GM23338 (cell line): Measurements from ENCODE around the gene KCNMA1. TPM values are rescaled to one million over a fixed set of nuclear protein-coding genes. Genes with fewer than 3 reads are reported as not detected.
A peak's percentile ranks its signal among the peaks of the same experiment; 100 is the strongest.

Experiments used
- ATAC-seq: fragments of 200-7000 bp; cut with Tn5 transposase; 3 replicates; pipeline ENCODE4 v1.9.1; 2020
- DNase-seq: peaks from one replicate; pipeline ENCODE4 v3.0.0-alpha.2; 2015; ENCODE audit warnings: low spot score
- H2AFZ ChIP-seq: fragments of 200-600 bp; sonication (generic); 2 replicates; pipeline ENCODE4 v1.8.0; 2016; ENCODE audit warnings: antibody characterized with exemption, mild to moderate bottlenecking, moderate library complexity
- H3F3A ChIP-seq: fragments of 200-600 bp; sonication (generic); replicated peaks from 2 replicates; pipeline ENCODE4 v1.8.0; 2017; ENCODE audit warnings: antibody characterized with exemption, mixed run types, low read depth
- H3K27ac ChIP-seq: fragments of 200-600 bp; sonication (generic); 2 replicates; pipeline ENCODE4 v1.6.1; 2016; ENCODE audit warnings: low read depth
- H3K27me3 ChIP-seq: fragments of 200-600 bp; sonication (generic); 2 replicates; pipeline ENCODE4 v1.8.0; 2016; ENCODE audit warnings: mild to moderate bottlenecking, mixed run types, moderate library complexity; ENCODE audit not compliant: insufficient read depth
- H3K36me3 ChIP-seq: fragments of 200-600 bp; sonication (generic); 2 replicates; pipeline ENCODE4 v1.8.0; 2016; ENCODE audit warnings: mild to moderate bottlenecking; ENCODE audit not compliant: insufficient read depth
- H3K4me1 ChIP-seq: fragments of 200-600 bp; sonication (generic); 2 replicates; pipeline ENCODE4 v1.8.0; 2016; ENCODE audit warnings: mild to moderate bottlenecking, moderate library complexity; ENCODE audit not compliant: insufficient read depth
- H3K4me2 ChIP-seq: fragments of 200-600 bp; sonication (generic); 2 replicates; pipeline ENCODE4 v1.7.1; 2017; ENCODE audit warnings: mixed run types
- H3K4me3 ChIP-seq: fragments of 200-600 bp; sonication (generic); 2 replicates; pipeline ENCODE4 v1.6.1; 2016; ENCODE audit warnings: mixed run types
- H3K79me2 ChIP-seq: fragments of 200-600 bp; sonication (generic); replicated peaks from 2 replicates; pipeline ENCODE4 v1.8.0; 2017; ENCODE audit warnings: mild to moderate bottlenecking; ENCODE audit not compliant: insufficient read depth
- H3K9me2 ChIP-seq: fragments of 200-600 bp; sonication (generic); 2 replicates; pipeline ENCODE4 v1.8.0; 2017; ENCODE audit not compliant: insufficient read depth
- H4K20me1 ChIP-seq: fragments of 200-600 bp; sonication (generic); replicated peaks from 2 replicates; pipeline ENCODE4 v1.8.0; 2017; ENCODE audit warnings: mild to moderate bottlenecking; ENCODE audit not compliant: insufficient read depth
- H3K27ac Mint-ChIP-seq: 2 replicates; pipeline ENCODE4 v1.8.0; 2020; ENCODE audit warnings: inconsistent platforms, mild to moderate bottlenecking, moderate library complexity, mixed read lengths
- H3K27me3 Mint-ChIP-seq: 3 replicates; pipeline ENCODE4 v1.8.0; 2022; ENCODE audit warnings: low read depth, mild to moderate bottlenecking, moderate library complexity, mixed read lengths, inconsistent platforms; ENCODE audit not compliant: insufficient read depth, poor library complexity
- H3K36me3 Mint-ChIP-seq: 3 replicates; pipeline ENCODE4 v1.8.0; 2021; ENCODE audit warnings: low read depth, mild to moderate bottlenecking, inconsistent platforms, moderate library complexity, mixed read lengths
- H3K4me1 Mint-ChIP-seq: 3 replicates; pipeline ENCODE4 v1.8.0; 2020; ENCODE audit warnings: mild to moderate bottlenecking, inconsistent platforms, mixed read lengths
- H3K4me3 Mint-ChIP-seq: 3 replicates; pipeline ENCODE4 v1.8.0; 2021; ENCODE audit warnings: moderate library complexity, mild to moderate bottlenecking, inconsistent platforms, mixed read lengths
- H3K9me3 Mint-ChIP-seq: 3 replicates; pipeline ENCODE4 v1.8.0; 2020; ENCODE audit warnings: moderate library complexity, mild to moderate bottlenecking, inconsistent platforms, mixed read lengths
- EZH2 ChIP-seq: fragments of 200-600 bp; sonication (generic); IDR thresholded peaks from one replicate; pipeline ENCODE4 v1.8.0; 2017; ENCODE audit warnings: antibody characterized with exemption, mild to moderate bottlenecking, low read depth; ENCODE audit not compliant: unreplicated experiment
- NANOG ChIP-seq: IDR thresholded peaks from 2 replicates; pipeline ENCODE4 v1.6.1; 2016; ENCODE audit warnings: antibody characterized with exemption, borderline replicate concordance
- STAT1 ChIP-seq: IDR thresholded peaks from one replicate; pipeline ENCODE4 v1.6.1; 2016; ENCODE audit warnings: antibody characterized with exemption; ENCODE audit not compliant: unreplicated experiment
- ZNF114 ChIP-seq: fragments of 250-450 bp; sonication (Bioruptor Pico); IDR thresholded peaks from 2 replicates; pipeline ENCODE4 v1.5.0; 2020; ENCODE audit warnings: mild to moderate bottlenecking, moderate library complexity
- ZNF331 ChIP-seq: fragments of 250-450 bp; sonication (Bioruptor Pico); IDR thresholded peaks from 2 replicates; pipeline ENCODE4 v1.5.0; 2020; ENCODE audit warnings: low read depth, mild to moderate bottlenecking, moderate library complexity
- ZNF462 ChIP-seq: fragments of 250-450 bp; sonication (Bioruptor Pico); IDR thresholded peaks from 2 replicates; pipeline ENCODE4 v1.5.0; 2020; ENCODE audit warnings: mild to moderate bottlenecking, moderate library complexity
- polyA plus RNA-seq: library from polyadenylated mRNA; unstranded; fragments of >200 nt; fragmentation: Nextera tagmentation; extraction: Ambion mirVana; gene quantifications from 2 replicates; pipeline ENCODE4 v1.2.1, GENCODE V29; 2016
- total RNA-seq: library from RNA; depleted of rRNA; stranded (reverse); fragments of >200 nt; shearing (Covaris generic); gene quantifications from 2 replicates; pipeline ENCODE4 v1.2.3, GENCODE V29; 2014

Gene KCNMA1
- total and polyA plus RNA-seq, 2 experiments from 2014 or later = 8.2 to 9.0 TPM

- TF ChIP-seq ZNF462 (CRISPR knock-in tag) (no peak), ZNF331 (CRISPR knock-in tag) (no peak), STAT1 (no peak), EZH2 (no peak), NANOG (no peak)
Observed at GRCh38 chr10:77071956-77072355, 565.7 kb downstream of the KCNMA1 start (continued).

DNA sequence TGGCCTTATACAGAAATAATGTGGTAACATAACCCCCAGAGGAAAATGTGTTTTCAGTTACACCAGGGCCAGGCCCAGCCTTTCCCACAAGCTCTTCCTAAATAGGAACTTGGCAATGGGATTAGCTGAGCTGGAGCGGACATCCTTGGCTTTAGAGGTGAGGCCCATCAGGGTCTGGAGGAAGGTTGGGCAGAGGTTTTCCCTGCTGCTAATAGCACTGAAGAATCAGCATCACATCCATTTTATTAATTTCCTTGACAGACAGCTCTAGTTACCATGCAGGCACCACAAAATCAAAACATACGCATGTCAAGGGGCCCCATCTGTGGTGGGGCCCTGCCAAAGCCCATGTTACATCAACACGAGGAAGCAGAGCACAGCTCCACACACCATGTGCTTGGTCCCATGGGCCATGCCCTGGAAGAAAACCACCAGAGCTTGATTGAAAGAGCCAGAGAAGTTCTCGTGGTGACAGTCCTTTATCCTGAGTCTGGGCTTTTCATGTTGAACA, 566.6 kb downstream of the KCNMA1 start:
- no peak overlapping the region for H3K27ac ChIP-seq
- ATAC-seq (no peak), DNase-seq (no peak)
- H3K9me2 ChIP-seq = no peaks in the 10 kb centered on the region; the same call in 1 of the 2 replicates
- H3K4me3 ChIP-seq = no peak overlapping the region
- H3K27me3 Mint-ChIP-seq = peaks cover 2% of the 10 kb centered on the region
- no peak overlapping the region for H3K4me3 Mint-ChIP-seq
- no peaks in the 10 kb centered on the region for H3K9me3 Mint-ChIP-seq
- H3K36me3 Mint-ChIP-seq = no peaks in the 10 kb centered on the region
- H3K27ac Mint-ChIP-seq = peak overlapping the region; percentile 30; the same call in 1 of the 2 replicates
- no peaks in the 10 kb centered on the region for H4K20me1 ChIP-seq
- no peaks in the 10 kb centered on the region for H3K79me2 ChIP-seq
- no peak overlapping the region for H3K4me2 ChIP-seq
- no peaks in the 10 kb centered on the region; the same call in 1 of the 2 replicates for H3K36me3 ChIP-seq
- H3K4me1 Mint-ChIP-seq = peaks cover 2% of the 10 kb centered on the region; the same call in 2 of the 3 replicates
- no peak overlapping the region for H2AFZ ChIP-seq
- H3F3A ChIP-seq = no peaks in the 10 kb centered on the region
- TF ChIP-seq STAT1 (no peak), ZNF114 (no peak)
- H3K4me1 ChIP-seq = no peaks in the 10 kb centered on the region
- H3K27me3 ChIP-seq = no peaks in the 10 kb centered on the region
